HTR-8/SVneo (cell line): ENCODE data around the gene SEPHS1.
A peak's percentile ranks its signal among the peaks of the same experiment; 100 is the strongest.
"Not testable (repeated sequence)": the region's sequence is repeated elsewhere in the genome, so short reads cannot be mapped to it uniquely, and the experiment has no call there.

Experiments
- DNase-seq: peaks from one replicate; pipeline ENCODE4 v3.0.0; 2011; ENCODE audit warnings: low spot score, mixed read lengths; ENCODE audit not compliant: insufficient read length
- FAIRE-seq: peaks from 2 replicates; lab custom pipeline; 2011; peaks lifted over from hg19 to GRCh38; lab: Jason Lieb, UNC

Gene SEPHS1

DNA sequence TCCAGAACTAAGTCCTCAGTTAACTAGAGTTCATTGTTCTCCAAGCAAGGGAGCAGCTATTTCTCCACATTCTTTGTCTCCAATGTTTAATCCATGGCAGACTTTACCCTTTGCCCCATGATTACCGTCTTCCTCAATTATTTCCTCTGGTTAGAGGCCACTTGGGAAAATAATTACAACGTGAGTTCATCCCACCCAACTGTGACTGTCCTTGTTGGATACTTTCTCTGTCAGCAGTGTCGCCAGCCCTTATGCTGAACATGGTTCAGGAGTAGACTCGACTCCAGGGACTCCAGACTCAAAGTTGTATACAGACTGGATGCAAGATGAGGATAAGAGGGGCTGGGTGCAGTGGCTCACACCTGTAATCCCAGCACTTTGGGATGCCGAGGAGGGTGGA is 17.1 kb upstream of the SEPHS1 start:
- no peak for DNase-seq
- FAIRE-seq = no peak

DNA sequence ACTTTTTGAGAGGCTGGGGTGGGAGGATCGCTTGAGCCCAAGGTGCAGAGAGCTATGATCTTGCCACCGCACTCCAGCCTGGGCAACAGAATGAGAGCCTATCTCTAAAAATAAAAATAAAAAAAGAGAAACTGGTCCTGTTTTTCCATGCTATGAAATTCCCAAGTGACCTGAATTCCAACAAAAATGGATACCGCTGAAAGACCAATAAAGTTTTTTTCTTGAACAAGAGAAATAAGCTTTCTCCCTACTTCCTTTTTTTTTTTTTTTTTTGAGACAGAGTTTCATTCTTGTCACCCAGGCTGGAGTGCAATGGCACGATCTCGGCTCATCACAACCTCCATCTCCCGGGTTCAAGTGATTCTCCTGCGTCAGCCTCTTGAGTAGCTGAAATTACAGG is 12.5 kb upstream of the SEPHS1 start:
- DNase-seq (no peak), FAIRE-seq (no peak)

DNA sequence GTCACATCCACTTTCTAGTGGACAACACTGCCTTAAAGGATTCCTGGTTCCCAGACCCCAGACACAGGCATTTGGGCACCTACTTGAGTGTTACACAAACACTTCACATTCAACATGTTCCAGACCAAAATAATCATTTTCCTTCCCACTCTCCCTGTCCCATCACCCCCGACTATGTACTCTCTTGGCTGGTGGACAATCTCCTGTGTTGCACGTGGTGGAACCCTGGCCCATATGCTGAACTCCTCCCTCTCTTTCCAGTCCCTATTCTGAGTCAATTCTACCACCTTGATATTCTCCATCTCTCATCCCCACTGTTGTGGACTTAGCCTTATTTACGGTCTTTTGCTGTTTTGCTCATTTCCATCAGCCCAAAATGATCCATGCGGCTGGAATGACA is 8.3 kb upstream of the SEPHS1 start:
- FAIRE-seq (no peak), DNase-seq (no peak)

DNA sequence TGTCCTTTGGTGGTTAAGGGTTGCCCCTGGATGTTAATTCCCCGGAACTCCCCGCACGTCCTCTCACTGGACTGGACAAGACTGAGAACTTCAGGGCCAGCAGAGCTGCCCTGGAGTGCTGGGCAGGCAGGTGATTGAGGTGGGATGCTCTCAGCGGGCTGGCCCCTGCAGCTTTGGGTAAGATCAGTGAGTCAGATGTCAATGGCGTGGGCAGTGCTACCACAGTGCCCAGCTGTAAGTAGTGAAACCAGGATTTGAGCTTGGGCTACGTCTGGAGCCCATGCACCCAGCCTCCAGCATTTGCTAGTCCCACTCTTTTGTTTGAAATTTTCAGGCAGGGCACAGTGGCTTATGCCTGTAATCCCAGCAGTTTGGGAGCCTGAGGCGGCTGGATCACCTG is 6.7 kb upstream of the SEPHS1 start:
- no peak for FAIRE-seq
- no peak for DNase-seq

DNA sequence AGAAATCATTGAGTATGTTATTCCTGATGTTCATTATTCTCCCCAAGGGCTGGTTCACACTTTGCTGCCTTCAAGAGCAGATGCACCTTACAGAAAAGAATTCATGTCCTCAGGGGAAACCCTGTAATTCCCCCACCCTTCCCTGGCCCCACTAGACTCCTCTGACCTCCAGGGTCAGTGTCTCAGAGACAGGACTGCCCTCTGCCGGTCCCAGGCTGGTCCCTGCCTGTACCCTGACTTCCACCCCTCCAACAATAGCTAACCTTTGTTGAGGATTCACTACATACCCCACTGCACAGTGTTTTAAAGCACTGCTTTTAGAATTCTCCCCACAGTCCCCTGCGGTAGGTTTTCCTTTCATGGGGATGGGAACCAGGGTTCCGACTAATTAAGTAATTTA is 4.4 kb upstream of the SEPHS1 start:
- no peak for FAIRE-seq
- no peak for DNase-seq

DNA sequence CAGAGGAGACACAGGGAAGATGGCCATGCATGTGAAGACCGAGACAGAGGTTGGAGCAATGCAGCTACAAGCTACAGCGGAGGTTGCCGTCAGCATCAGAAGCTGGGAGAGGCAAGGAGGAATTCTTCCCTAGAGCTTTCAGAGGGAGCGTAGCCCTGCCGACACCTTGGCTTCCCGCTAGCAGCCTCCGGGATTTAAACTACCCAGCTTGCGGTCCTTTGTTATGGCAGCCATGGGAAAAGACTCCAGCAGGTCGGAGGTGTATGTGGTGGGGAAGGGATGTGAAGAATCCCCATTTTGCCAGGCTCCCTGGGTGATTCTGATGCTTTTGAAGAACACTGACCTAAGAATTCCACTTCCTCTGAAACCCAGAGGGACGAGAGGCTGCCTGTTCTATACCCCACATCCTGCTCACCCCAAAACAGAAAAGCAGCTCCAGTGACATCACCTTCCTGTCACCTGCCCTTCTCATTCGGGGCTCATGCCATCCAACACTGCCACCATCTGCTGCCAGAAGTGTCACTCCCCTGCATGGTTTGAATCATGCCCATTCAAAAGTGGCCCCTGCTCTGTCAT is 3.3 kb upstream of the SEPHS1 start:
- FAIRE-seq (no peak), DNase-seq (no peak)

DNA sequence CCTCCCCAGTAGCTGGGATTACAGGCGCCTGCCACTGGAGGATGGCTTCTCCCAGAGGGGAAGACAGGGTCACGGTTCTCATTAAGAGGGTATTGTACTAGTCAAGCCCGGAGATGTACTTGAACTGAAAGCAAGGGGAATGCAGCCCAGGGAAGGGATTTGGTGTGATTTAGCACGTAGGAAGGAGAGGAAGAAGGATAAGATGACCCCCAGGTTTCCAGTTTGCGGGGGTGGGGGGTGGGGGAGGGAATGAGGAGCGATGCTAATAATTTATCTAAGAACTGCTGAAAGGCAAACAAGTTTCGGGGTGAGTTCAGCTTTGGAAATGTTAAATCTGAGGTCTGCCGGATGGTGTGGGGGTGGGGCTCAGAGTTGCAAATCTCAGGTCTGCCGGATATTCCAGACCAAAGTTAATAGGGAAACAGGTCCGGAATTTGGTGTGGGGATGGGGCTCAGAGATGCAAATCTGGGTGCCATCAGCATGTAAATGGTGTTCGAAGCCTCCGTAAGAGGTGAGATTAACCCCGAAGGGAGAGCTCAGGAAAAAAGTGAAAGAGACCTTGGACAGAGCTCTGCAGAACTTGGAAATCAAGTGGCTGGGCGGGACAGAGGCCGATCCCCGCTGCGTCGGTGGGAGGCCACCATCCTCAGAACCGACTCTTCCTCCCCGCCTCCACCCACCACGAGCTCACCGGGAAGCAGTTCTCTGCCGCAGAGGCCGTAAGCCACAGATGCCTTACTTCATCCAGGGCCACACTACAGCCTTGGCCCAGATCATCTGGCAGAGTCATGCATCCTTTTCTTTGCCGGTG is 1.6 kb upstream of the SEPHS1 start:
- DNase-seq (peak; percentile 46), FAIRE-seq (no peak)

DNA sequence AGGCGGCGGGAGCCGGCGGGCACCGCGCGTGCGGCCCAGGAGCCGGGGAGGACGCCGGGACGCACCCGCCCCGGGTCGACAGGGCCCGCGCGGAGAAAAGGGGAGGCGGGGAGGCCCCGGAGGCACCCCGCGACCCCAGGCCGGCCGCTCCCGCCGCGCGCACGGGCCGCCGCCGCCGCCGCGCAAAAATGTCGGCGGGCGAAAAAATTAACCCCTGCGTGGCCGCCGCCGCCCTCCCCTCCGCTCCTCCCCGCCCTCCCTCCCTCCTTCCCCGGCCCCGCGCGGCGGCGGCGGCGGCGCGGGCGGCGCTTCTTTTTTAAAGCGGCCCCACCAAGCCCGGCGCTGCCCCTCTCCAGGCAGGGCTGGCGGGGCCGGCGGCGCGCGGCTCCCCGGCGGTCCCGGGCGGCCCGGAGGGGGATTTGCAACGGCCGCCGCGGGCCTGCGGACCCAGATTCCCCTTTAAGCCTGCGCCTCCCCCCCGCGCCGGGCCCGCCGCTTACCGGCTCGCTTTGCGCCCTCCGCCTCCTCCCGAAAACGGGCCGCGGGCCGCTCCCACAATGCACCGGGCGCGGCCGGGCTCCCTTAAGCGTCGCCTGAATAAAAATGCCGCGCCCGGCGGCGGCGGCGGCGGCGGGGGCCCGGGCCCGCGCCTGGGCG is 465 bp downstream of the SEPHS1 start:
- FAIRE-seq = no peak
- DNase-seq = peak; percentile 37

DNA sequence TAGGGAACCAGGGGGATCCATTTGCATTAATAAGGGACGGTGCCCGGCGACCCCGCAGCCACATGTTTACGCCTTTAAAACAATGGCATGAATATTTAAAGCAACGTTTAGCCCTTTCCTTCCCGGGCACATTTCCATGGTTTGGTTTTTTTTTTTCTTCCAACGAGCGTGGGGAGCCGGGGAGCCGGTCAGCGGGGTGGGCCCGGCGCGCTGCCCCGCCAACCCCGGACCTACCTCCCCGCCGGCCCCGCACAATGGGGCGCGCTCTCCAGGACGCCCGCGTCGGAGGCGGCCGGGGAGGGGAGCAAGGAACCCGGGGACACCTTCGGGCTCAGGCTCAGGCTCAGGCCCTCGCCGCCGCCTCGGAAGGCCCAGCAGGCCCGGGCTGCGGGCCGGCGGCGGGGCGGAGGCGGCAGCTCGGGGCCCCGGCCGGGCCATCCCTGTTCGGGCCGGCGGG is 1.0 kb downstream of the SEPHS1 start:
- FAIRE-seq (no peak), DNase-seq (no peak)

DNA sequence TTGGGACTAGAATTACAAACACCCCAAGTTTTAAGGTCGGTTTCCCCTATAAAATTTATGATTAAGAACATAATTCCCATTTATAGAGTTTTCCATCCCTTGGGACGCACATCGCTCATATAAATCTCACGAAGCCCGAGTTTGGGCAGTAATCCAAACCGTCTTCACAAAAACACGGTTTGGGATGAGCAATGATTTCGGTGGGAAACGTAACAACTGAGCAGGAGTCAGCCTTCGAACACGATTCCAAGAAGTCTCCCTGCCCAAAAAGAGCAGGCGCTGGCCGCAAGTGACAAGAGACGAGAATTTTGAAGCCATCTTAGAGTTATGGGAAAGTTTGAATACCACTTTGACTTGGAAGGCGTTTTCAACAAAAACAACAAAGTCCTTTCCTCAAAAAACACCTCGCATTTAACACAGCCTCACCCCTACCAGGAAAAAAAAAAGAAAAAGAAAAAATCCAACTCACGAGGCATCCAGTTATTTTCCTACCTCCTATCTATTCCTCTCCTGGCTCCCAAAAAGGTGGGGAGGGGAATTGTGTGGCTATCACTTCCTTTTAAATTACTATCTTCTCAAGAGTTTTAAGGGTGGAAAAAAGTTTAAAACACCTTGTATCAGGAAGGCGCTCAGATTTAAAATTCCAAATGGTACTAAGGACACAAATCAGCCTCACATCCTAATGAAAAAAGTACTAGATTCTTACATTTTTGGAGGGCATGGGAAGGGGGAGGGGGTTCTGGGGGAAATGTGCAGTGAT is 1.6 kb downstream of the SEPHS1 start:
- FAIRE-seq = no peak
- DNase-seq = no peak

DNA sequence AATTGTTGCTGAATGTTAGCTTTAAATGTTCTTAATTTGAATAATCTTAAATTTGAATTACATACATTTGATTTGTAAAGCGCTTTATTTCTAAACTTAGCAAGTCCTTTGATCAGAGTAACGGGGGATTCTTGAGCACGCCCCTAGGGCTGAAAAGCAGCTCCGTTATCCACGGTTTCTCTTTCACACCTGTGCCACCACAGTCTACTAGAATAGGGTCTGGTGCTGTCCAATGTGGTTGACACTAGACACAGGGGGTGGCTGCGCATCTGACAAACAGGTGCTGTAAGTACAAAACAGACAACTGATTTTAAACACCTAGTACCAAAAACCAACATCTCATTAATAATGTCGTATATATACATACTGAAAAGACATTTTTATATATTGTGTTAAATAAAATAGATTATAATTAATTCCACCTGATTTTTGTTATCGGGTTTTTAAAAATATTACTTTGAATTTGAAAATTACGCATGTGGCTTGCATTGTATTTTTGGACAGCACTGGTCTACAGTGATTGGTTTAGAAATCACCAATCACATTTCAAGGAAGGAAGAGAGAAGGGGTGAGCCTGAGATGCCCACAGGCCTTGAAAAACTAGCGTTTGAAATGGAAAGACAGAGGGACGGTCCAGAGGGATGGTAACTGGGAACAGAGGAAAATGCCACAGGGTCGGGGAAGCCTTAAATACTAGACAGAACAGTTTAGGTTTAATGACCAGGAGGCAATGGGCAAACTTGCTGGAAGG is 7.3 kb downstream of the SEPHS1 start:
- FAIRE-seq = no peak
- DNase-seq = no peak

DNA sequence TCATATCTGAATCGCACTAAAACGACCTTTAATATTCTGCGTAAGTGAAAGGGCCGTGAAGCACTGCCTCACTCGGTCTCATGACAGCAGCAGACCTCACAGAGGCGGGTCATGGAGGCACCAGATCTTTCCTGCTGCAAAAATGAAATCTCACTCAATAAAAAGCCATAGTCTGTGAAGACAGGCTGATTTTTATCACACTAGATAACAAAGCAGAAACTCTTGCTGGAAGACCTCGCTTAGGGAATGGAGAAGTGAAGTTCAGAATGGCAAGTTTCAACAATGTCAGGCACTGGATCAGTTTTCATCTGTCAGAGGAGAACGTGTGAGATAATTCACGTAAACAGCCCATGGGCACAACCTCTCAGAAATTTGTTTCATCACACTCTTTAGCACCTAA is 8.0 kb downstream of the SEPHS1 start:
- no peak for DNase-seq
- no peak for FAIRE-seq

DNA sequence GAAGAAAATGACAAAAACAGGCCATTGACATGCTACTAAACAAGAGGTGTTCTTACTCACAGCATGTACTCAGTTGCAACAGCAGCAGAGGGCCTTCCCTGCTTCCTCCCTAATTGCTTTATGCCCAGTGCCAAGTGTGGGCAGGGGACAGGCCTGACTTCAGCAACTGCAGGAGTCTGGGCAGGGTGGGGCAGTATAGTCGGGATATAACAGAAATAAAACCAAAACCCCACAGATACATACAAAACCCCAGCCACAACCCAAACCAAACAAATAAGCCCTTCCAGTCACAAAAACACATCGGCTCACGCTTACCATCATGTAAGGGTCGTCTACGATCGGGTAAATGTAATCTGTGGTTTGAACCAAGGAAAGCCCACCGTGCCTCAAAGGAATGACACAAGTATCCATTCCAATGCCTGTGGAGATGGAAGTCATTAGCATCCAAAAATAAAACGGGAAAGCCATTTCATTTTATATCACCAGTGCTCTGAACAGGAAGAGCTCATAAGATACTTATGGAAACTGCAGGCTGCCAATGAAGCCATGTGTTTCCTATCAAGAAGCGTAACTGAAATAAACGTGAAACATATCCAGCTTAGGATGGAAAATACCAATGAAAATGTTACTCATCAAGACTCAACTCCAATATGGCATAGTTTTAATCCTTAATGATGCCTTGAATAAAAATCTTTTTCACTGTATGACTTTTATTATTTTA is 9.5 kb downstream of the SEPHS1 start:
- DNase-seq (no peak), FAIRE-seq (no peak)

DNA sequence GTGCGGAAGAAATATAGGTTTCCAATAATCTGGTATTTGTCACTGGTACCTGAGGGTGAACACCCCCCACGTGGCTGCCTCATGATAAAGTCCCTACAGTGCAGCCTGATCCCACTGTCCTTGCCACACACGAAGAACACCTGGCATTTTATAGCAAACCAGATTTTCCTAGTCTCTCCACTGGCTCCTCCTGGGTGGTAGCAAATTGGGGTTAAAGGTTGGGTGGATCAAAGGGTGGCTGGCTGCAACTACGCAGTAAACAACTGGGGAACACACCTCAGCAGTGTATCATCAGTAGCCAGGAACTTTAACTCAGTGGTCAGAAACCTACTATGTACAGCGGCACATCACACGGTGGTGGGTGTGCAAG is 10.3 kb downstream of the SEPHS1 start:
- DNase-seq = no peak
- FAIRE-seq = peak; percentile 9

DNA sequence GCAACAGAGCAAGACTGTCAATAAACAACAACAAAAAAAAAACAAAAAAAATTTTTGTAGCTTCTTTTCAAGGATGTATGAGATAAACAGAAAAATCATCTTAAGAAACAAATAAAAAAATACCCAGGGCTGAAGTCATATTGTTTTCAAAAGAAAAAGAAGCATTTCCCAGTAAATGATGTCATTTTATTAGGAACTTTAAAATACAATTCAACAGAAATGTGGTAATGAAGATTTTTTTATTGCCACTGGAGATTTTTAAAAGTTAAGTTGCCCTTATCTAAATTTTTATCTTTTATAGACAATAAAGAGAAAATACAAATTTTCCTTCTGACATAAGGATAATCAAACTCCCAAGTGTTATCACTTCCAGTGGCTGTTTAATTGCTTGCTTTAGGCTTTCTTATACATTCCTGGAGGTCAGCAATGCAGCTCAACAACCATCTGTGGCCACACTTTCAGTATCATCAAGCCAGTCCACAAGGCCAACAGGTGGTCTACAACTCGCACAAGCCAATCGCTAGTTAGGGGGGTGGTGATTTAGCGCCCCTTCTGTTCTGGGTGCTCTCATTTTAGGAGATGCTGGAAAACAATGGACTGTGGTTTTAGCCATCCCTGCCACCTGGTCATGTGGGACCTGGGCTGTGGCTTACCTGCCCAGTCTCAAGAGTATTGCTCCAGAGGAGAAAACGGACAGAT is 10.8 kb downstream of the SEPHS1 start:
- FAIRE-seq (no peak), DNase-seq (no peak)

DNA sequence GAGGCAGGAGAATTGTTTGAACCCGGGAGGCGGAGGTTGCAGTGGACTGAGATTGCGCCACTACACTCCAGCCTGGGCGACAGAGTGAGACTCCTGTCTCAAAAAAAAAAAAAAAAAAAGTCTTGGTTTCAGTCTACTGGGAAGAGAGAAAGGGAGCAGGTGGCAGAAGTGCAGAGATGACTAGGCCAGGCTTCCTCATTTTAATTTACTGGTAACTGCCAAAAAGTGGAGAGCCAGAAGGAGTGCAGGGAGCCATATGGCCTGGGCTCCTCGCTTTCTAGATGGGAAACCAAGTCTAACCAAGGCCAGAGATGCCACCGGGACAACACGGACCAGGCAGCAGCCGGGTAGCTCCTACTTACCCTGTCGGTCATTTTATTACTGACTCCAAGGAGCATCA is 12.2 kb downstream of the SEPHS1 start:
- DNase-seq (no peak), FAIRE-seq (no peak)

DNA sequence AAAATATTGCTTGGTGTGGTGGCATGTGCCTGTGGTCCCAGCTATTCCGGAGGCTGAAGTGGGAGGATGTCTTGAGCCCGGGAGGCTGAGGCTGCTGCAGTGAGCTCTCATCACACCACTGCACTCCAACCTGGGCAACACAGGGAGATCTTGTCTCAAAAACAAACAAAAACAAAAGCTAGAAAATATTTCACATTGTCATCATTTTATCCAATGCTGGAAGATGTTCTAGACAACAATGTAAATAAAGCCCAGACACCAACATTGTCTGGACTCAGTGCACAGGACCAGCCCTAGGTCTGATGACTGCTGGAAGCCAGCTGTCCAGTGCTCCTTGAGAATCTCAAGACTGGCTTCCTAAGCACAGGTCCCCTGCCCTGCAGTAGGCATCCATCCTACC is 13.5 kb downstream of the SEPHS1 start:
- FAIRE-seq (no peak), DNase-seq (no peak)

DNA sequence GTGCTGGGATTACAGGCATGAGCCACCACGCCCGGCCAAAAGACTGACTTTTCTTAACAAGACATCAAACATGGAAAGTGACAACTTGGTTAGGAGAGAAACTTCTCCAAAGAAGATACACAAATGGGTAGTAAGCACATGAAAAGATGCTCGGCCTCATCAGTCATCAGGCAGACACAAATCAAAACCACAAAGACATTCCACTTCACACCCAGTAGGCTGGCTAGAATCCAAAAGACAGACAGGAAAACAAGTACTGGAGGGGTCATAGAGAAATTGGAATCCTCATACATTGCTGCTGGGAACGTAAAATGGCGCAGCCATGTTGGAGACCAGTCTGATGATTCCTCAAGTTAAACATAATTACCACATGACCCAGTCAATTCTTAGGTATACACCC is 16.4 kb downstream of the SEPHS1 start:
- FAIRE-seq (no peak), DNase-seq (no peak)

DNA sequence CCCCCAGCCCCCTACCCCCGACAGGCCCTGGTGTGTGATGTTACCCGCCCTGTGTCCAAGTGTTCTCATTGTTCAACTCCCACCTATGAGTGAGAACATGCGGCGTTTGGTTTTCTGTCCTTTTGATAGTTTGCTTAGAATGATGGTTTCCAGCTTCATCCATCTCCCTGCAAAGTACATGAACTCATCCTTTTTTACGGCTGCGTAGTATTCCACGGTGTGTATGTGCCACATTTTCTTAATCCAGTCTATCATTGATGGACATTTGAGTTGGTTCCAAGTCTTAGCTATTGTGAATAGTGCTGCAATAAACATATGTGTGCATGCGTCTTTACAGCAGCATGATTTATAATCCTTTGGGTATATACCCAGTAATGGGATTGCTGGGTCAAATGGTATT is 17.1 kb downstream of the SEPHS1 start:
- not testable (repeated sequence) for FAIRE-seq, DNase-seq
